CD4-positive, alpha-beta T cell treated with Interleukin-6 at 100 ng/mL for 8 hours (primary cell): ENCODE results near the gene NFKBIL1.
A peak's percentile ranks its signal among the peaks of the same experiment; 100 is the strongest.

ENCODE experiments used
- DNase-seq: peaks from one replicate; pipeline ENCODE4 v3.0.0-alpha.2; 2020; ENCODE audit warnings: mixed read lengths, low spot score

NFKBIL1 gene

DNA sequence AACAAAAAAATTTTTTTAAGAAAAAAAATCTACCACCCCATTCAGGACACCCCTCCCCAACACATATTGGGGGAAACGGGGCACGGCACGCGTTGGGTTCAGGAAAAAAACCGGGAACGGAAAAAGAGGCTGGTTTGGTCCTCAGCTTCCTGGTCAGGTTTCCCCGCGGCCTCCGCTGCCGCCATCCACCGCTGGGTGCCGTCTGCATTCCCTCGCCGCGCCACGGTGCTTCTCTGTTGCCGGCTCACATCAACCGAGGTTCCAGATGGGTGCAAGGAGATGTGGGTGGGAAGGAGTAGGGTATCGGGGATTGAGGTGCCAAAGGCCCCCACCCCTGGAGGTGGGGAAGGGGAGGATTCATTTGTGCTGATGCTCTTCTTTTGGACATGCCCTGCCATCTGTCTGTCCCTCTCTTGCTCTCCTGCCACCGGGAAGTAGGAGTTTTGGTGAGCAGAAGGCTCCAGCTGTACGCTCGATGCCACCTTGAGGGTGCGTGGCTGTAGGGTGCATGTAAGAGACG, 12.8 kb upstream of the NFKBIL1 start:
- no peak for DNase-seq

DNA sequence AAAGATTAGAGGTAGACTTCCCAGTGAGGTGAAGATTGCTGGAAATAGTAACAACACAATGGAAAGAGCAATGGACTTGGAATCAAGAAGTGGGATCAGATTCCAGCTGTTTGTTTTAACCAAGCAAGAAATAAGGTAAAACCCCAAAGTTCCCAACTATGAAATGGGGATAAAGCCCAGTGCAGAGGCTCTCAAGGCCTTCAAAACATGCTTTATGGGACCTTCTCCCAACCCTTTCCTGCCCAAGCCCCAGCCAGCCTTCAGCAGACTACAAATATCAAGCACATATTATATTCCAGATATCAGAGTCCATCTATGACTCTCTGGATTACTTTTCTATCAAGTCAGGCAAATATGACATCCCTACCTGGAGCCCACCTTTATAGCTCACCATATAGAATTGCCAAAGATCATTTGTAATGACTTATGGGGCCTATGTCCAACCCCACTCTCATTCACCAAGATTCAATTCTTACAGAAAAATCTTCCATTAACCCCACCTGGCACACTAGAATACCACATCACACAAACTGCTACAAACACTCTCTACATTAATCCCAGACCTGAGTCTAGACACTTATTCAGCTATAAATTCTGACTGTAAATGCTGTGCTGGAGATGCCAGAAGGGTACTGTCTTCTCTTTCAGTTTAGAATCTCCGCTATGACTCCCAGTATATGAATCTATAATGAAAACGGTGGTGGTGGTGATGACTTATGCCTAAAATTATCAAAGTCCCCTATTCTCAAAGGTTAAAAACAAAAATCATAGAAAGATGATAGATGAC, 11.7 kb upstream of the NFKBIL1 start:
- DNase-seq, result no peak

DNA sequence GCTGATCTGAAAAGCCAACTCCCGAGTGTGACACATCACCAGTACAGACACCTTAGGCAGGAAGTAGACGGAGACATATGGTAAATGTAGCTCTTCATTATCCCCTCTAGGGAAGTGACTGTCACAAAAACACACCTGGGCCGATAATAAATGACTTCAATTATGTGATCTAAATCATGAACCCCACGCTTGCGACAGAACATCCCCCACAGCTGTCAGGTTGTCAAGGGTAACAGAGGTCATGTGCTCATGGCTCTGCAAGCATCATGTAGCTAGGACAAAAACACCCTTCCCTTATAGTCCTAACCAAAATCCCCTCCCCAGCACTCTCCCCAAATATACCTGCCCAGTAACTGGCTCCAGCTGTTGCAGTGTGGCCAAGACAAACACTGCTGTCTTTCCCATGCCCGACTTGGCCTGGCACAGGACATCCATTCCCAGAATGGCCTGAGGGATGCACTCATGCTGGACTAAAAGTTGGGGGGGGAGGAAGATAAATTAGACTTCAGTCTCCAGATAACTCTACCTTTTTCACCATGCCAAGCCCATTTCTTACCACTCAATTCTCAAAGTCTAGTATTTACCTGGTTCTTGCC, 8.5 kb upstream of the NFKBIL1 start:
- no peak for DNase-seq

DNA sequence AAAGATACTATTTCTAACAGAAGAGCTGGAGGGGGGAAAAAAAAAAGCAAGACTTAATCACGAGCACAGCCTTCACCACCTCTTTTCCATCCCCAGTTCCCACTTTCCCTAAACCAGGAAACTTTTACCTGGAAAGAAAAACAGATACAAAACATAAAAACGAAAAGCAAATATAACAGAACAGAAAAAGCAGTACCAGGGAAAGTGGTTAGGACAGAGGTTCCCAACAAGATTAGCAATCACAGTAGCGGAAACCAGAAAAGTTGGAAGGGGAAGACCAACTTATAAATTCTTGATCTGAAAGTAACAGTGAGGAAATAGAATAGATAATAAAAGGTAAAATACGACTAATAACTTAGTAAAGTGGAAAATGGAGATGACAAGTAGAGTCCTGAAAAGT, 6.8 kb upstream of the NFKBIL1 start:
- DNase-seq, result no peak

DNA sequence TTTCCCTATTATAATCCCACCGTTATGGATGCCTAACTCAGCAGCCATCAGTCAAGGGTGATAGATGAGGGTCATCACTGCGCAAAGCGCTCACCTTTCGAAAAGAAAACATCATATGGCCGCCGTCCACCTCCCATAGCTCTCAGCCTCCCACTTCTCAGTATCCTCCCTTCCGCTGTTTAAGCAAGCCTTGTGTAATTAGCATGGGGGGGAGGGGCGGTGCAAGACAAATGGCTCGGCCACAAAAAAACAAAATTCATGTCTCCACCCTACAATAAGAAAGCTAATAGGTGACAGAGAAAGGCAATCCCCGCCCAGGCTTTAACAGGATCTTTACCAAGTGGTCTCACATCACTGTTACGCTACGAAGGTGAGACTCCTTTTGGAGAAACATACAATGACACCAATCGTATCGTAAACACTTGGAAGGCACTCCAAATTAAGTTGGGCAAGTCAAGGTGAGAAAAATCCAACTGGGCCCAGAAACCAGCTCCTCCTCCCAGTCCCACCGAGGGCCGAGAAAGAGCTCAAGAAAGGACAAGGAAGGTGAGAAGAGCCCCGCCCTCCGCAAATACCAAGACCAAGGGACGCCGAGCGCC, 6.2 kb upstream of the NFKBIL1 start:
- peak; percentile 62 for DNase-seq

DNA sequence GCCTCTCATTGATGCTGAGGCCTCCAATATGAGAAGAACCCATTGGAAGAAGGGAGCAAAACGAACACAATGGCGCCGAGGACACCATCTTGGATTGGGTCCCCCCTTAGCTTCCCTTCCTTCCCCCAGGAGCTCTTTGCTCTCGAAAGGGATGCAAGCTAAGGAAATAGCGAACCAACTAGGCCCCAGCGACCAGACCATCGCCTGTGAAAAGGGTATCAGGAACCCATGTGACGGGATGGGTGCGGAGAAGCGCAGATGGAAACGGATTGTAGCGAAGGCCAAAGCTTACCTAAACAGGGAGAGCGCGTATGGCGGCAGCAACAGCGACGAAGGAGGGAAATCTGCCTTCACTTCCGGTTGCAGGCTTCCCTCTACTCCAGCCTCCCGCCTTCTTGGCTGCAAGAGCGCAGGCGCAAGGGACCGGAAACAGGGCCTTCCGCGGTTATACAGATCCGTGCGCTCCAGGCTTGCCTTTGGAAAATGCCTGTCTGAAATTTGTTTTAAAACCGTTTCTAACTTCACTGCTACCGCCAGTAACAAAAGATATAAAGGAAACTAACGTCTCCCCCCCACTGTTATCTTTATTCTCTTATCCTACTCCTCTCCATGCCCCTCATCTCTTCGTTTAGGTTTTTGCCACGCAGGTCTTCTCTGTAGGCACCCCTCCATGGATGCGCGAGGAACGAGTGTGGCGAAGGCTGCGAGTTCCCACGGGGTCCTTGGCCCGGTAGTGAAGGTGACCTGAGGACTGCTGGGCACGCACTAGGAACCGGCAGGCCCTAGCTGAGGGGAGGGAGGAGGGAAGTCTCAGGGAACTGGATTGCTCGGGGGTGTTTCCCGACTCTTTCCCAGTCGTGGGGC, 5.5 kb upstream of the NFKBIL1 start, which contains the start of gene DDX39B:
TSS of gene DDX39B (minus strand) at position 346 of the 864 bp plus-strand sequence. CDS start 1,471 bp downstream, outside the sequence.
- DNase-seq, result peak; percentile 96

DNA sequence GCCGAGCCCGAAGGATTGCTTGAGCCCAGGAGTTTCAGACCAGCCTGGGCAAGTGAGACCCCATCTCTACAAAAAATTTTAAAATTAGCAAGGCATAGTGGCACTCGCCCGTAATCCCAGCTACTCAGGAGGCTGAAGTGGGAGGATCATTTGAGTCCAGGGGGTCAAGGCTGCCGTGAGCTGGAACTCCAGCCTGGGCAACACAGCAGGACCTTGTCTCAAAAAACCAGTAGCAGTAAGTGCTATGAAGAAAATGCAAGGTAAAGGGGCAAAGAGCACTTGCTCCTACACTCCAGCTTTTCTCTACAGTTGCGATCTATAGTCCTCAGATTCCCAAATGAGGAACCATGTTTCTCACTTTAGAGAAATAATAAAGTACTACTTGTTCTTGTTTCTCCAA, 3.8 kb upstream of the NFKBIL1 start:
- DNase-seq, result no peak

DNA sequence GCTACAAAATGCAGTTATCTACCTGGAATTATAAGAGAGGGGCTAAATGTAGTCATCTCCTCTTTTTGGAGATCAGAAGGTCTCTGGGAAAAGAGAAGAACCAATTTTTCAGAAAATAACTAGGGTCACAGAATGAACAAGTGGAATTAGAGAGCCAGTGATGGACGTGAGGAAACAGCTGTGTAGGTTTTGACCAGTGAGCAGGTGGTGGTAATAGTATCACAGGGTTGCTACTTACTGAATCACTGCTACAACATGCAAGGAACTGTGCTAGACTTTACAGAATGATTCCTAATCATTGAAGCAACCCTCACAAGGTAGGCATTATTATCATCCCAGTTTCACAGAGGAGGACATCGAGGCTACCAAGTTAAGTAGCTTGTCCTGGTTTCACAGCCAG, 2.7 kb upstream of the NFKBIL1 start:
- DNase-seq, result no peak

DNA sequence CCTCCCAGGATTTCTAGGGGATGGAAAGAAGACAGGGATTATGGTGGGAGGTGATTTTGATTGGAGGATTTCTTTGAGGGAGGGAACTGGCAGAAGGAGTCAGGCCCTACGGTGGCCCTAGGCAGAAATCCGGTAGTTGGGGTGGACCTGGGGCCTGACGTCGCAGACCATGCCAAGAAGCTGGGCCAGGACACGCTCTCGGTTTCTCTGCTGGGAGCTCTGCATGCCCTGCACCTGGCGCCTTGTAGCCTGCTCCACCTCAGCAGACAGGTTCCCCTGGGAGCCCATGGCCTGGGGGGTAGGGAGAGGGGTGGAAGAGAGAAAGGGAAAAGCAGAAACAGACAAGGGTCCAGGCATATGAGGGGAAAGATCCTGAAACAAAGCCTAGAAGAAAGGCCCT, 2.1 kb upstream of the NFKBIL1 start:
- no peak for DNase-seq

DNA sequence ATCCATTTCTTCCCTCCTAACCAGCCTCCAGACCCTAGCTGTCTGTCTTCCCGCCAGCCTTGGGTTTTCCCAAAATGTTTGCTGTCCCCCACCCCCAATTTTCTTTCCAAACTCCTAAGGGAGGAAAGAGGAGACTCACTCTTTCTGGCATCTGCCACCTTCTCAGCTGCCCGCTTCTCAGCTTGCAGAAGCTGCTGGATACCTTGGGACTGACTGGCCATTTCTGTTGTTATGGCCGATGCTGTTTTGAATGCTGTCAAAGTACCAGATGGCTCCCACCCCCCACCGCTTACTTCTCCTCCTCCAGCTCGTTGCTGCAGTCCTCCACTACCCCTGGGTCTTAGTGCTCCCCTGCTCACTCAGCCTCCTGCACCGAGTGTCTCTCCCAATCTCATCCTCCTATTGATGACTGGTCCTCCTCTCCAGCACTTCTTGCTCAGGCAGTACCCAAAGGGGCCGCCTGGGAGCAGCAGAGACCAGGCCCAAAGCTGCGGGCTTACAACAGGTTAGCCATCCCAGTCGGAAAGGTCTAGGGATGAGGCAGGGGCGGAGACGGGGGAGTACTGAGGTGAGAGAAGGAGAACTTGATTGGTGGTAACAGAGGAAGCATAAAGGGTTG, 960 bp upstream of the NFKBIL1 start, which contains the start of gene ATP6V1G2:
TSS of gene ATP6V1G2 (minus strand) at position 270 of the 619 bp plus-strand sequence. CDS start at position 221, 49 bp downstream.
- peak; percentile 82 for DNase-seq

DNA sequence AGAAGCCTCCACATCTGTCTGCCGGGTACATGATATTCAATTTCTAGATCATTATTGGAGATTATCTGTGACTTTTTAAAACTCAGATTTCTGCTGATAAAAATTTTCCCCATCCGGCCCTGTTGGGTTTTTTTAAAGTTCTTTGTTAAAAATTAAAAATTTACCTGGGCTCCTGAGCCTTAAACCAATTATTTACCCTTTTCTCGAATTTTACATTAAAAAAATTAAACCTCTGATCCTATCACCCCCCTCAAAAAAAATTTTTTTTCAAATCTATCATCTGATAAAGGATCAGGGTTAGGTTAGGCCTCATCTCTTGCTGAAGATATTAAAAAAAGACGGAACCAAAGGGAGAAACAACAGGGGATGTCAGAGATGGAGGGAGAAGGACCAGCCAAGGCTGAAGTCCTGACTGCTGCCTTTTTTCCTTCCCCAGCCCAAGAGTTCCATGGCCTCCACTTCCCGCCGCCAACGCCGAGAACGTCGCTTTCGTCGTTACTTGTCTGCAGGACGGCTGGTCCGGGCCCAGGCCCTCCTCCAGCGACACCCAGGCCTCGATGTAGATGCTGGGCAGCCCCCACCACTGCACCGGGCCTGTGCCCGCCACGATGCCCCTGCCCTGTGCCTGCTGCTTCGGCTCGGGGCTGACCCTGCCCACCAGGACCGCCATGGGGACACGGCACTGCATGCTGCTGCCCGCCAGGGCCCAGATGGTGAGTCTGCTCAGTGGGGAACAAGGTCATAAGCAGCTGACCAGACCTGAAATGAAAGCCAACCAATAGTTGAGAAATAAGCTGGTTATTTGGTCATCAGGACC, 527 bp downstream of the NFKBIL1 start:
- no peak for DNase-seq

DNA sequence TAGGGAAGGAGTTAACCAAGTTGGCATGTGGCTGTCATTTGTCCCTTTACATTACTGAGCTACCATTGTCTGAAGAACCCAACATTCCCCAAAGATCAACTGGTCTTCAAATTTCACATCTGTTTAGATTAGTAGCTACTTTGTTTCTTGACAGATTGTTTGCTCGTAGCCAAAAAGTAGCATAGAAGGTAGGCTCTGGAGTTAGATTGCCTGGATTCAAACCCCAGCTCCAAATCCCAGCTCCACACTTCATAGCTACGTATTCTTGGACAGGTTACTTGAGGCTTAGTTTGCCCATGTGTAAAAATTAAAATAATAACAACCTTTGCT, 1.1 kb downstream of the NFKBIL1 start:
- DNase-seq, result no peak

DNA sequence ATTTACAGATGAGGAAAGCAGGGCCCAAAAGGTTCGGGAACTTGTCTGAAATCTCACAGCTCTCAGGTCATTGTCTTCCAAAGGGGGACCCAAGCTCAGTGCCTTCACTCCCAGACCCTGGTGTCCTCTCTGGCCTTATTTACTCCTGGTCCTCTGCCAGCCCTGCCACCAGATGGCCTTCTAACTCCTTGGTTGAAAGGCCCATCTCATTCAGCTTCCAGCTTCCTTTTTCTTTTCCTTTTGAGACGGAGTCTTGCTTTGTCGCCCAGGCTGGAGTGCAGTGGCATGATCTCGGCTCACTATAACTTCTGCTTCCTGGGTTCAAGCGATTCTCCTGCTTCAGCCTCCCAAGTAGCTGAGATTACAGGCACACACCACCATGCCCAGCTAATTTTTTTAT, 4.0 kb downstream of the NFKBIL1 start:
- DNase-seq, result peak; percentile 82

DNA sequence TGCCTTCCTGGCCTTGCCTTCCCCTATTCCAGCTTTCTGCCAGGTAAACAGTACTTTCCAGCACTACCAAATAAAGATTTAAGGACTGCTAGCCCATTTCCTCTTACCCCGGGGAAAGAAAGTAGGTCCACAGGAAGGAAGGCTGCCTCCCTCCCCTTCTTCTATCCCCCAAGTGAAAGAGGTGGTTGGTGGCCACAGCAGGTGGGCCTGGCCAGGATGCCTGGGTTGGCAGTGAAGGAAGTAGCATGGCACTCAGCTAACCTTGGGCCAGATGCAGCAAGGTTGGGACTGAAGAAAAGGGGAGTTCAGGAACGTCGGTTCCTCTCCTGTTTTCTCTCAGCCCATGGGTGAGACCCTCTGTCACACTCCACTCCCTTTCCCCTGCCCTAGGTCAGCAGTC, 8.9 kb downstream of the NFKBIL1 start:
- DNase-seq, result no peak

DNA sequence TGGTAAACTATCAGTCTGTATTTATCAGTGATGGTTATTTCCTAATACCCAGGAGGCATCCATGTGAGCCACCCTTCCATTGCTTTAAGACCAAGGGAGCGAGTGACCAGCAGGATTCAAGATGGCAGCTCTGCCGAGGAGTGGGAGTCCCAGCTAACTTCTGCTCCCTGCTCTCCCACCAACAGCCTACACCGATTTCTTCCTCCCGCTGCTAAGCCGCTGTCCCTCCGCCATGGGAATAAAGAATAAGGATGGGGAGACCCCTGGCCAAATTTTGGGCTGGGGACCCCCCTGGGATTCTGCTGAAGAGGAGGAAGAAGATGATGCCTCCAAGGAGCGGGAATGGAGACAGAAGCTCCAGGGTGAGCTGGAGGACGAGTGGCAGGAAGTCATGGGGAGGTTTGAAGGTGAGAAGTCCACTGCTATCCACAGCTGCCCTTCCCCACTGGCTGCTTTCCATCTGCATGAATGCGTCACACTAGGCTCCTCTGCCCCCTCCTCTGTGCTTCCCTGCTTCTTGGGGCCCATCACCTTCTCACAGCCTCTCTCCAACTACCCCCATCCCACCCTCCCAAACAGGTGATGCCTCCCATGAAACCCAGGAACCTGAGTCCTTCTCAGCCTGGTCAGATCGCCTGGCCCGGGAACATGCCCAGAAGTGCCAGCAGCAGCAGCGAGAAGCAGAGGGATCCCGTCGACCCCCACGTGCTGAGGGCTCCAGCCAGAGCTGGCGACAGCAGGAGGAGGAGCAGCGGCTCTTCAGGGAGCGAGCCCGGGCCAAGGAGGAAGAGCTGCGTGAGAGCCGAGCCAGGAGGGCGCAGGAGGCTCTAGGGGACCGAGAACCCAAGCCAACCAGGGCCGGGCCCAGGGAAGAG, 10.3 kb downstream of the NFKBIL1 start:
- DNase-seq, result no peak

DNA sequence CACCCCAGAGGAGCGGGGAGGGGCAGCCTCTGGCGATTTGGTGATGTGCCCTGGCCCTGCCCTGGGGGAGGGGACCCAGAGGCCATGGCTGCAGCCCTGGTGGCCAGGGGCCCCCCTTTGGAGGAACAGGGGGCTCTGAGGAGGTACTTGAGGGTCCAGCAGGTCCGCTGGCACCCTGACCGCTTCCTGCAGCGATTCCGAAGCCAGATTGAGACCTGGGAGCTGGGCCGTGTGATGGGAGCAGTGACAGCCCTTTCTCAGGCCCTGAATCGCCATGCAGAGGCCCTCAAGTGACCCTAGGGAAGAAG, 10.9 kb downstream of the NFKBIL1 start:
- no peak for DNase-seq

DNA sequence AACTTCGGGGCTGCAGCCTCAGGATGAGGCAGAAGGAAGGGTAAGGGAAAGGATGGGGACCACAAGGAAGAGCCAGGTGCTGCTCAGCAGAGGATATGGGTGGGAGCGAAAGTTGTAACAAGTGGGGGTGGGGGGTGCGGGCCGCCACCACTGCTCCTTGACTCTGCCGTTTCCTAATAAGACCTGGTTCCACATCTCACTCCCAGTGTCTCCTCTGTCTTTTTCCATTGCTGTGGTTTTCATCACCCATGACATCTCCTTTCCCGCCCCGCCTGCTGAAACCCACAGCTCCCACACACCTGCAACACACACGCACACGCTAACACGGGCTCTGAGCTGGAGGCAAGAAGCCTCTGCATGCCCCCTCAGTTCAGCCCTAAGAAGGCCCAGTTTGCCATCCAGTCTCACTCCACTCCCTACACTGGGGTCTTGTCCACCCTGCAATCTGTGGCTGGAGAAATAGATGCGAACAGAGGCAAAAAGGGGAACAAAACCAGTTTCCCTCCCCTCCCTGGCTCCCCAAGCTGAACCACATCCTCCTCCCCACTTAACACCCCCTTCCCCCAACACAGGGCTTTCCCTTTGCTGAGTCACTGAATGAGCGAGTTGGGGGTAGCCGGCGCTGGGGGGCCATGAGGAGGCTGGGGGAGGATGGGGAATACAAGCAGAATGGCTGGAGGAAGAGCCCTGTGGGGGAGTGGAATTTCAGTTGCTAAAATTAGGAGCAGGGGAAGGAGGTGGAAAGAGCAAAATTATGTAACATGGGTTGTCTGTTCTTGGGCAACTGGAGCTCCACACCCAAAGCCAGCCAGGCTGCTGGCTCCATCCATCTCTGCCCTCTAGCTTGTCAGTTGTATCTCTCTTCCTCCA, 11.5 kb downstream of the NFKBIL1 start:
- peak; percentile 70 for DNase-seq

DNA sequence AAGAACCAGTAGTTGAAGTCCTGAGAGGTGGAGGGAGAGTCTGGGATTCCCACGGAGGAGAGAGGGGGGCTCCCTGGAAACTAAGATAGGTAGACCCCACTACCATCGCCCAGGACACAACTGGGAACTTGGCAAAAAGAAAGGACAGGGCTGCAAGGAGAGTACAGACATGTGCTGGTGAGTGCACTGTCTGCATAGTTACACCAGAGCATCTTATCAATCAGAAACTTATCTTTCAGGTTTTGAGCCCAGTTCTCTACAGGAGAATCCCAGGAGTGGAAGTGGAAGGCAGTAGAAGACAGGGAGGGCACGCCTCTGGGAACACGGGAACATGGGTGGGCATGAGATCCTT, 12.2 kb downstream of the NFKBIL1 start:
- DNase-seq, result no peak
